Stimulated activated CD8-positive, alpha-beta memory T cell treated with anti-CD3 and anti-CD28 coated beads, Interleukin-4, amount 100 ng/mL, for 1 hour (primary cell): ENCODE measurements around the gene PROSER3.
"Not testable (repeated sequence)": the region's sequence is repeated elsewhere in the genome, so short reads cannot be mapped to it uniquely, and the experiment has no call there.

Experiments used
- DNase-seq, 2 donors: peaks; one replicate each; pipeline ENCODE4 v3.0.0-alpha.2; 2020; ENCODE audit warnings: low read depth in 2 of 2, low spot score in 1 of 2

Gene PROSER3

DNA sequence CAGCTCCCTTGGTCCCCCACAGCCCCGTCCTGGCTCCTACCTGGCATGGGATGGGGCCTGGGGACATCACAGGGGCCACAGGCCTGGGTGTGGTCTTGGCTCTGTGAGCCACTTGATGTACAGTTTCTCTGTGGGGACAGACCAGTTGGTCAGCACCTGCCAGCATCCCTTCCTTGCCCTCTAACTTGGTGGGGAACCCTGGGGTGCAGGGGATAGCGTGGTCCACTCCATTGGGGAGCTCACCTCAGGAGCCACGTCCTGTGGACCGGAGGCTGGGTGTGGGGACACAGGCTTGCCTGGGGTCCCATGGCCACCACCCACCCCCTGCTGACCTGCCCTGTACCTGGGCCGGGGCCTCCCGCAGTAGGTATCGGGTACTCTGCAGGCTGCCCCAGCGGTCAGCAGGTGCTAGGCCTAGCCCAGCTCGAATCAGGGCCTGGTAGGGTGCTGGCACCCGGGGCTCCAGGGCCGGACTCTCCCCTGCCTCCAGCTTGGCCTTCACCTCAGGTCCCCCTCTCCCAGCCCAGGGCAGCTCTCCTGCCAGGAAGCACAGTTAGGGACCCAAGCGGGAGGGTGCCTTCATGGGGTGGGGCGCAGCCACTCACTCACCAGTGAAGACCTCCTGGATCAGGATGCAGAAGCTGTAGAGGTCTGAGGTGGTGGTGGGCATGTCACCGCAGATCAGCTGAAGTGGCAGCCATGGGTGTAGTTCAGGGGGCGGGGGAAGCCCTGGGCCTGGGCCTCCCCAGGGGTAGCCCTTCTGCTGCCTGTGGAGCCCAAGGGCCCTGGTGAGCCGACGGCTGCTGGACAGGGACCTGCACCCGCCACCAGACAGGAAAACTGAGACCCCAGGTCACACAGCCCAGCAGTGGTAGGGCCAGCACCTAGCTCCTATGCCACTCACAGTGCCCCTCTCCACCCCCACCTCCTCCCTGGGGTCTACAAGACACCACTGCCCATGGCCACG is 32.3 kb downstream of the PROSER3 start:
- no peak for DNase-seq

DNA sequence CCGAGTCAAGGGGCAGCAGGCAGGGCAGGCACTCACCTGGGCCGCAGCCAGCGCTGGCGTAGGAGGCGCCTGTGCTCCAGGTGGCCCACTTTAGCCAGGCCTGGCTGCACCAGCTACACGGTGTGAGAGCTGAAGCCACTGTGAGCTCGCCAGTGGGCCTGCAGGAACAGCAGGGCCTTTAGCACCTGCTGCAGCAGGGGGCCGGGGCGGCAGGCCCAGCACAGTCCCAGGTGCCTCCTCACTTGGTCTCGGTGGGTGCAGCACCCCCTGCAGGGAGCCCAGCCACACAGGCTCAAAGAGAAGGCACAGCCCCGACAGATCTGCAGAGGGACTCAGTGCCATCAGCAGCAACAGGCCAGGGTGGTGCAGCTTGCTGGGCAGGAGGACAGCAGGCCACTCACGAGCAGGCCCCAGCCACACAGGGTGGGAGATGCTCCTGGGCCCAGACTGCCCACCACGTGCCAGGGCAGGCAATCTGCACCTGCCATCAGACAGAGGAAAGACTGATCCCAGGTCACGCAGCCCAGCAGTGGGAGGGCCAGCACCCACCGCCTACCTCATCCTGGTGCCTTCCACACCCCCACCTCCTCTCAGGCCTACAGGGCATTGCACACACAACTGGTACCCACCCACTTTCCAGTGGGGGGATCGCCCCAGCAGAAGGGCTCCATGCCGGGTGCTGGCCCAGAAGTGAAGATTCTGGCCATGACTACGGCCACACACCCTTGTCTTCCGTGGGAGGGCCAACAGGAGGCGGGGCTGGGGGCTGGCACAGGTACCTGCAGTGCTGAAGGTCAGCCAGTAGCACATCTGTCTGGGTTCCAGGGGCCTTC is 33.2 kb downstream of the PROSER3 start:
- DNase-seq, result no peak

DNA sequence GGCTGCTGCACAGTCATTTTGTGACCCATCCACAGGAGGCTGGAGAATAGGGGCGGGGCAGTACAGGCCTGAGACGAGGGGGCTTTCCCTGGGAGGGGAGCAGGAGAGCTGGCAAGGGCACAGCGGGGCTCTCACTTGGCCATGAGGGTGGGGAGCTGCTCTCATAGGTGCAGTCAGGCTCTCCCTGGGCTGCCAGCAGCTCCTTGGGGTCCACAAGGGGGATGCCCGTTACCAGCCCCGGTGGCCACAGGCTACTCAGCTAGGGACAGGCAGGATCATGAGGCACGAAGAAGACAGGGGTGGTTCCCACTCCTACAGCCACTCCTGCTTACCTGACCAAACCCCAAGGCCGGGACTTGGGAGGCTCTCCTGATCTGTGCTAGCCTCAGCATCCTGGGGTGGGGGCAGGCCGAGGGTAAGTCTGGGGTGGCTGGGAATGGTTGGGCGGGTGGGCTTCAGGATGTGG is 33.9 kb downstream of the PROSER3 start:
- DNase-seq, result no peak

DNA sequence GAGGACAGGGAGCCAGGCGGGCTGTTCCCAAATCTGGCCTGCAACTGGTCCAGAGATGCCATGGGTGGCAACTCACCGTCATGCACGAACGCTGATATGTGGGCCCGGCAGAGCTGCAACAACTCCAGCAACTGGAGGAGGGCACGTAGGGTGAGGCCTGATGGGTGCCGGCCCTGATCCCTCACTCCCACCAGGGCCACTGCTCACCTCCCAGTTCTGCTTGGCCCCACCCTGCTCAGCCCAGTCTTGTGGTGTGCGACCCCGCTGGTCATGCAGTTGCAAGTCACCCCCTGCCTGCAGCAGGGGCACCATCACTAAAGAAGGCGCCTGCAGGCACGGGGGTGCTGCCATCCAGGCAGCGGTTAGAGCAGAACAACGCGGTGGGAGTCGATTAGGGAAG is 34.3 kb downstream of the PROSER3 start:
- no peak for DNase-seq

DNA sequence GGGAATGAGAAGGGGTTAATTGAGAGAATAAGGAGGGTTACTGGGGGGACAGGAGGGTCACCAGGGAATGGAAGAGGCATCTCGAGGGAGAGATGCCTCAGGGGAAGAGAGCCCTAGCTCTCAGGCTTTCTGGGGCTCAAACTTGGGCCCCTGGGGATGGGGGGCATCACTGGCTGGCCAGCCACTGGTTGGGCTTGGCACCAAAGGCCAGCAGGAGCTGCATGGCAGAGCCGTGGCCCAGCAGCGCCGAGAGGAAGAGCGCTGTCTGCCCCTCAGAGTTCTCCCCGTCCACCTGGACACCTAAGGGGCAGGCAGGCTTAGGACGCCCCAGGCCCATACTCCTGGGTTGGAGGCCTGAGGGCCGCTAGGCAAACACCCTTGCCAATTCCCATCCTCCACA is 34.9 kb downstream of the PROSER3 start:
- no peak for DNase-seq

- no peak for DNase-seq
These were observed 35.6 kb downstream of the PROSER3 start for GRCh38 chr19:35793381-35794165.

DNA sequence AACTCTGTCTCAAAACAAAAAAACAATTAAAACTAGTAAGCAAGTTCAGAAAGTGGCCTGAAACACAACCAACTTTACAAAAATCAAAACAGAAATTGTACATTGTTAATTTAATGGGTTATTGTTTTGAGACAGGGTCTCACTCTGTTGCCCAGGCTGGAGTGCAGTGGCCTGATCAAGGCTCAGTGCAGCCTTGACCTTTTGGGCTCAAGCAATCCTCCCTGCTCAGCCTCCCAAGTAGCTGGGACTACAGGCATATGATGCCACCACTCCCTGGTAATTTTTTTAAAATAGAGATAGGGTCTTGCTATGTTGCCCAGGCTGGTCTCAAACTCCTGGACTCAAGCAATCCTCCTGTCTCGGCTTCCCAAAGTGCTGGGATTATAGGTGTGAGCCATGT is 37.6 kb downstream of the PROSER3 start:
- not testable (repeated sequence) for DNase-seq

DNA sequence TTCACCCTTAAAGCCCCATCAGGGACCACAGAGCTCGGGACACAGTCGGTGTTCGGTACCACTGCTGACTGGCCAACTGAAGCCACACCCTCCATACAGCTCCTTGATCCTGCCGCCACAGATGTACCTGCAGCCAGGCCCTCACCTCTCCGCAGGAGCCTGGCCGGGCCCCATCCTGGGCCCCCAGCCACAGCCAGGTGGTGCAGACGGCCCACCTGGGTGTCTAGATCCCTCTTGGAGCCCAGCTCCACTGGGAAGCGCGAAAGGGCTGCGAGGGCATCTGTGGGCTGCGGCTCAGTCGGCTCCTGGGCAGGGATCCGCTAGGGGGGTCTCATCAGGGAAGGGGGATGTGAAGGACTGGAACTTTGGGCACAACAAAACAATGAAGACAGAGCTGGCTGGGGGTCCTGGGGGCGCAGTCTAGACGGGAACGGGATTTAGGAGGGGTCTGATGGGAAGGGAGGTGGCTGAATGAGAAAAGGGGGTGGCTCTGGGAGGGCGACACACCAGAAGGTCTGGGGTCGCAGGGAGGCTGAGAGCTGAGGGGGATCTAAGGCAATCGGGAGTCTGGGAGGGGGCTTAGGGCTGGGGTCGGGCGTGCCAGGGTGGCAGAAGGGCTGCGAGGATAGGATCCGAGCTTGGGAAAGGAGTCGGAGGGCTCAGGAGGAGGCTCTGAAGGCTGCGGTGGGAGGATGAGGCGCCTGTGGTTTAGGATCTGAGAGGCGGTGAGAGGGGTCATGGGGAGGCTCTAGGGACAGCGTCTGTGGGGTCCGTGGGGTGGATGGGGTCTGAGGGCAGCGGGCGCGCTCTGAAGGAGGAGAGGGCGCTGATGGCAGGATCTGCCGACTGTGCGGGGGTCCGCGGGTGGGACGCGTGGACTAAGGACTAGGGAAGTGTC is 38.9 kb downstream of the PROSER3 start:
- no peak for DNase-seq

GRCh38 chr19:35797663-35798062 is 39.7 kb downstream of the PROSER3 start:
- DNase-seq, result no peak

GRCh38 chr19:35801828-35802227 is 43.9 kb downstream of the PROSER3 start:
- DNase-seq, result no peak

- no peak for DNase-seq
These were observed 47.6 kb downstream of the PROSER3 start for GRCh38 chr19:35805526-35806102.

DNA sequence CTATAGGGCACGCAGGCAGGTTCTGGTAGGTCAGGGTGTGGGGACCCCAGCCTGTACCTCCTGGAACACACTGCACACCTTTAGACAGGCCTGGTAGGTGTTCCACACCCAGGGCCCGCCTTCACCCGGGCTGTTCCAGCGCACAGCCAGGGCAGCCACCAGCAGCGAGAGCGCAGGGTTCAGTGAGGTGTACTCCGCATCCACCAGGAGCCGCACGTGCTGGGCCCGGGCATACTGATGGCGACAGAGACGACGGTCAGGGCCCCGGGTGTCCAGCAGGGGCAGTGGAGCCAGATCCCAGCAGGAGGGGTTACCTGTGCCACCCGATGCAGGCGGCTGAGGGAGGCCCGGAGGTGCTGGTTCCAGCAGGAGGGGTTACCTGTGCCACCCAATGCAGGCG is 48.6 kb downstream of the PROSER3 start:
- DNase-seq, result no peak

DNA sequence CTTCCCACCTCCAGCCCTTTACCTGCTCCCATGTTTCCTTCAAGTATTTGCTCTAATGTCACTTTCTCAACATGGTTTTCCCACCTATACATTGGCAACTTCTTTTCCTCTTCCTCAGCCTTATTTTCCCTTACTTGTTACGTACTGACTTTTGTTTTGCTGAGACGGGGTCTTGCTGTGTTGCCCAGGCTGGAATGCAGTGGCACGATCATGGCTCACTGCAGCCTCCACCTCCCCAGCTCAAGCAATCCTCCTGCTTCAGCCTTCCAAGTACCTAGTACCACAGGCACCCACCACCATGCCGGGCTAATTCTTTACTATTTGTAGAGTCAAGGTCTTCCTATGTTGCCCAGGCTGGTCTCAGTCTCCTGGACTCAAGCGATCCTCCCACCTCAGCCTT is 49.7 kb downstream of the PROSER3 start:
- DNase-seq, result no peak

GRCh38 chr19:35811317-35812219 is 53.6 kb downstream of the PROSER3 start:
- no peak for DNase-seq

GRCh38 chr19:35812220-35813042 is 54.5 kb downstream of the PROSER3 start, which contains the start of gene PRODH2:
PRODH2 (minus strand) TSS chr19:35812845; CDS start chr19:35812805, 40 bp downstream.
- DNase-seq, result no peak

DNA sequence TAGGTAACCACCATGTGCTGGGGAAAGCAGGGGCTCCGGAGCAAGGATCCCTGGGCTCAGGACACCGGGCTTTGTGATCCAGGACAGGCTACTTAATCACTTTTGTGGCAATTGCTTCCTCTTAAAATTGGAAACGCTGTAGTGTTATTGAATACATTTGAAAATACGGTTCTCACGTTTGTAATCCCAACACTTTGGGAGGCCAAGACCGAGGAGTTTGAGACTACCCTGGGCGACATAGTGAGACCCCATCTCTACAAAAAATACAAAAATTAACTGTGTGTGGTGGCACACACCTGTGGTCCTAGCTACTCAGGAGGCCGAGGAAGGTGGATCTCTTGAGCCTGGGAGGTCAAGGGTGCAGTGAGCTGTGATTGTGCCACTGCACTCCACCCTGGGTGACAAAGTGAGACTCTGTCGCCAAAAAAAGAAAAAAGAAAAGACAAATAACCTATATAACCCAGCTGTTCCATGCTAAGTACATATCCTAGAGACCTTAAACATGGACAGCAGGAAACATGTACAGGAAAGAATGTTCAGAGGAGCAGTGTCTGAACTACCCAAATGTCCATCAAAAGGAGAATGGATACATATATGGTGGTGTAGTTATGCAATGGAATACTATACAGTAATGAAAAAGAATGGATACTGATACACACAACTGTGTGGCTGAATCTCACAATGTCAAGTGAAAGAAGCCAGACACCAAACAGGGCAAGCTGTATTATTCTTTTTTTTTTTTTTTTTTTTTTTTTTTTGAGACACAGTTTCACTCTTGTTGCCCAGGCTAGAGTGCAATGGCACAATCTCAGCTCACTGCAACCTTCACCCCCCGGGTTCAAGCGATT is 55.3 kb downstream of the PROSER3 start:
- no peak for DNase-seq

DNA sequence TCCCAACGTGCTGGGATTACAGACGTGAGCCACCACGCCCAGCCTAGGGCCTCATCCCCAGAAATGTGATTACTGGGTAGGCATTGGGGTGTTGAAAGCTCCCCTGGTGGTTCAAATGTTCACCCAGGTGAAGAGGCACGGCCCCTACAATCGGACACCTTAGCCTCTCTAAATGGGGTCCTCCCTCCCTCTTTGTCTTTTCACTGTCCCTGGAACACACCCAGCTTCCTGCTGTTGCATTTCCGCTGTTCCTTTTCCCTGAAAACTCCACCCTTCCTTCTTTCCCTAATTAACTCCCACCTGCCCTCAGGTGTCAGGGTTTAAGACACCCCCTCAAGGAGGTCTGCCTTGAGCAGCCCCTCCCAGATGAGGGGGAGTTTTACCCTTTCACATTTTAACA is 58.3 kb downstream of the PROSER3 start:
- DNase-seq, result no peak
